ENCODE data around the gene MLF2. TPM values are rescaled to one million over a fixed set of nuclear protein-coding genes. Genes with fewer than 3 reads are reported as not detected.

Gene MLF2
- total RNA-seq, 2 experiments from 2014 or later = 142 to 144 TPM

Other genes starting within 250 kb of the MLF2 start
- gene GAPDH, start 218.6 kb downstream of the MLF2 start, total RNA-seq = 1,000 to 10,000 TPM; 7,289 to 9,770 TPM
- 1 to 10 TPM; 8.1 to 8.4 TPM for gene IFFO1, start 197.1 kb downstream of the MLF2 start, total RNA-seq
- gene NOP2, start 184.8 kb downstream of the MLF2 start, total RNA-seq = 10 to 100 TPM; 93.2 to 97.1 TPM
- 100 to 1,000 TPM; 279 to 322 TPM for gene CHD4, start 145.8 kb downstream of the MLF2 start, total RNA-seq
- 1 to 10 TPM; 3.5 TPM for gene LPAR5, start 117.2 kb downstream of the MLF2 start, total RNA-seq
- 1 to 10 TPM; 1.7 to 3.3 TPM for gene ACRBP, start 105.7 kb downstream of the MLF2 start, total RNA-seq
- 10 to 100 TPM; 14.9 to 17.6 TPM for gene ING4, start 90.0 kb downstream of the MLF2 start, total RNA-seq
- 10 to 100 TPM; 61.4 to 79.0 TPM for gene ZNF384, start 63.8 kb downstream of the MLF2 start, total RNA-seq
- under 1 TPM; 0.32 to 0.93 TPM for gene PIANP, start 52.3 kb downstream of the MLF2 start, total RNA-seq
- 10 to 100 TPM; 38.3 to 41.6 TPM for gene COPS7A, start 29.1 kb downstream of the MLF2 start, total RNA-seq
- 100 to 1,000 TPM in 1 of 2 experiments, 10 to 100 TPM in 1; 62.2 to 105 TPM for gene PTMS, start 13.2 kb upstream of the MLF2 start, total RNA-seq
- gene LAG3, start 19.4 kb upstream of the MLF2 start, total RNA-seq = 10 to 100 TPM; 88.2 to 93.9 TPM
- gene CD4, start 36.4 kb upstream of the MLF2 start, total RNA-seq = 100 to 1,000 TPM; 206 to 211 TPM
- under 1 TPM; 0.11 to 0.26 TPM for gene GPR162, start 68.7 kb upstream of the MLF2 start, total RNA-seq
- gene P3H3, start 75.3 kb upstream of the MLF2 start, total RNA-seq = 1 to 10 TPM in 1 of 2 experiments, under 1 TPM in 1; 0.86 to 1.3 TPM
- under 1 TPM; 0.66 to 0.76 TPM for gene GNB3, start 87.8 kb upstream of the MLF2 start, total RNA-seq
- gene CDCA3, start 98.1 kb upstream of the MLF2 start, total RNA-seq = 10 to 100 TPM; 87.8 to 99.7 TPM
- 100 to 1,000 TPM; 128 to 132 TPM for gene USP5, start 99.0 kb upstream of the MLF2 start, total RNA-seq
- 1,000 to 10,000 TPM; 1,824 to 2,753 TPM for gene TPI1, start 114.4 kb upstream of the MLF2 start, total RNA-seq
- gene SPSB2, start 120.2 kb upstream of the MLF2 start, total RNA-seq = 1 to 10 TPM; 1.7 to 2.2 TPM
- 1 to 10 TPM; 6.4 to 7.0 TPM for gene LRRC23, start 151.7 kb upstream of the MLF2 start, total RNA-seq
- 100 to 1,000 TPM; 301 to 317 TPM for gene ENO2, start 161.4 kb upstream of the MLF2 start, total RNA-seq
- 10 to 100 TPM; 32.2 to 32.4 TPM for gene ATN1, start 174.8 kb upstream of the MLF2 start, total RNA-seq
- not detected for gene RNU7-1, start 190.7 kb upstream of the MLF2 start, total RNA-seq
- gene C12orf57, start 190.9 kb upstream of the MLF2 start, total RNA-seq = 100 to 1,000 TPM; 189 to 208 TPM
- gene PTPN6, start 198.2 kb upstream of the MLF2 start, total RNA-seq = 100 to 1,000 TPM; 335 to 483 TPM
- gene PHB2, start 217.5 kb upstream of the MLF2 start, total RNA-seq = 100 to 1,000 TPM; 398 to 502 TPM
- 100 to 1,000 TPM in 1 of 2 experiments, 10 to 100 TPM in 1; 85.0 to 106 TPM for gene EMG1, start 217.8 kb upstream of the MLF2 start, total RNA-seq